BE2C (cell line): ENCODE data around the gene HOXA11.

Experiments
- DNase-seq: peaks from one replicate; pipeline ENCODE4 v3.0.0-alpha.2; 2020
- H3K27me3 ChIP-seq: fragments of 250-450 bp; sonication (Bioruptor Pico); 2 replicates; pipeline ENCODE4 v1.5.1; 2020; ENCODE audit warnings: mild to moderate bottlenecking
- H3K36me3 ChIP-seq: fragments of 250-450 bp; sonication (Bioruptor Pico); 2 replicates; pipeline ENCODE4 v1.5.1; 2020; ENCODE audit warnings: mild to moderate bottlenecking
- H3K4me1 ChIP-seq: fragments of 250-450 bp; sonication (Bioruptor Pico); 2 replicates; pipeline ENCODE4 v1.5.1; 2020
- H3K4me3 ChIP-seq: 2 replicates; pipeline ENCODE4 v1.5.1; 2011; ENCODE audit warnings: low read depth, low read length
- H3K9me3 ChIP-seq: fragments of 250-450 bp; sonication (Bioruptor Pico); 2 replicates; pipeline ENCODE4 v1.5.1; 2020
- TF ChIP-seq, protein P1 (sequence below): IDR thresholded peaks from 2 replicates; pipeline ENCODE4 v1.5.1; 2012; ENCODE audit warnings: mild to moderate bottlenecking, low read depth, low read length

Gene HOXA11

DNA sequence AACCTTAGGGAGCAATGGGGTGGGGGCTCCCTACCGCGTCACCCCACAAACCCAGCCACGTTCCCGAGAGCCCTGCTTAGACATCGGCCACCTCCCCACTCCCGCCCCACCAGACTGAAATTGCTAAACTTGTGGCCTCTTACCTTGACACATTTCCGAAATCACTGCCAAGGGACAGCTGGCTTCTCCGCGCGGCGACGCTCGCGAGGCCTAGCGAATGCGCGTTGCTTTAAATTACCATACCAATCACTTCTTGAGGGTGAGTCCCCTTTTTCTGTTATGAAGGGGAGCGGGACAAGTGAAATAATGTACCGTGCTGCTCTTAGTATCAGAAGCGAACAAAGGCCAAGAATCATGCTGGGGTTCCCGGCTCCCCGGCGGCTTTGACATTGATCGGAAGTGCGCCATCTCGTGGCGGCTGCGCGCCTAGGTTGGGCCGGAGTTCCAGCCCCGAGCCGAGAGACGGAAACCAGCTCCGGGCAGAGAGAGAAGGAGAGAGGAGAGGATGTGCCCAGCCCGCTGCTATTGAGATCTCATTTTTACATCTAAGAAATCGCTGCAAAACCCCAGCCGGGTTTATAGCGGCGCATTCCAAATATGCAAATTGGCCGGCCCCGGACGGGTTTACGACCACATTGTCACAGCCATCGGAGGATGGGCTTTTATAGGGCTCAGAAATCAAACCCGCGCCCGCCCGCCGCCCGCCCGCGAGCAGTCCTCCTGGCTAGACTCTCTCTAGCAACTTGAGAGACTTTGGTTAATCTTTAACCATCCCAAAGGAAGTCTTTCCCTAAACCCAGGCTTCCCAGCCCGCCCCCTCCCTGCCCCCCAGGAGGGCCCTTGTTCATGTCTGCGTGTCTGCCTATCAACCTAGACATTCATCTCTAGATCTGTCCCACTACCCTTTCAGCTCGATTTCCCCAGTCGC is 5.3 kb downstream of the HOXA11 start:
- H3K27me3 ChIP-seq, result peaks cover 98% of the 10 kb centered on the region
- peak; percentile 70 for DNase-seq
- H3K4me3 ChIP-seq, result no peak overlapping the region
- TF ChIP-seq, protein P1, sequence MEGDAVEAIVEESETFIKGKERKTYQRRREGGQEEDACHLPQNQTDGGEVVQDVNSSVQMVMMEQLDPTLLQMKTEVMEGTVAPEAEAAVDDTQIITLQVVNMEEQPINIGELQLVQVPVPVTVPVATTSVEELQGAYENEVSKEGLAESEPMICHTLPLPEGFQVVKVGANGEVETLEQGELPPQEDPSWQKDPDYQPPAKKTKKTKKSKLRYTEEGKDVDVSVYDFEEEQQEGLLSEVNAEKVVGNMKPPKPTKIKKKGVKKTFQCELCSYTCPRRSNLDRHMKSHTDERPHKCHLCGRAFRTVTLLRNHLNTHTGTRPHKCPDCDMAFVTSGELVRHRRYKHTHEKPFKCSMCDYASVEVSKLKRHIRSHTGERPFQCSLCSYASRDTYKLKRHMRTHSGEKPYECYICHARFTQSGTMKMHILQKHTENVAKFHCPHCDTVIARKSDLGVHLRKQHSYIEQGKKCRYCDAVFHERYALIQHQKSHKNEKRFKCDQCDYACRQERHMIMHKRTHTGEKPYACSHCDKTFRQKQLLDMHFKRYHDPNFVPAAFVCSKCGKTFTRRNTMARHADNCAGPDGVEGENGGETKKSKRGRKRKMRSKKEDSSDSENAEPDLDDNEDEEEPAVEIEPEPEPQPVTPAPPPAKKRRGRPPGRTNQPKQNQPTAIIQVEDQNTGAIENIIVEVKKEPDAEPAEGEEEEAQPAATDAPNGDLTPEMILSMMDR, result peak; percentile 84
- no peaks in the 10 kb centered on the region for H3K36me3 ChIP-seq
- no peaks in the 10 kb centered on the region for H3K4me1 ChIP-seq
- H3K9me3 ChIP-seq, result no peaks in the 10 kb centered on the region

DNA sequence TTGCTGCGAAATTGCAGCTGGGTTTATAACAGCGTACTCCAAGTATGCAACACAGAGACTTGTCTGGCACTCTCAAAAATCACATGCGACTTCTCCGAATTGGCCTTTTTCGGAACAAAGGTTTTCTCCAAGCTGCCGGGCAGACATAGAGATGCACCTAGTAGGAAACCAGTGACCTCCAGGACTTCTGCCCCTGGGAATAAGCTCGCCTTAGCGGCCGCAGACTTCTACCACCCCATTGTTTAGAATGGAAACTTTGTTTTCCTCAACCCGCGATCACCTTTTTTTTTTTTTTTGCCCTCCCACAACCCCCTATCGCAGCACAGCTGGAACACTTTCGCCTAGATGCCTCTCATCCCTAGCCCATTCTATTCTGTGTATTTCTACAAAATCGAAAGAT is 6.0 kb downstream of the HOXA11 start:
- Histone ChIP-seq H3K36me3 (no peaks in the 10 kb centered on the region), H3K4me1 (no peaks in the 10 kb centered on the region), H3K9me3 (no peaks in the 10 kb centered on the region), H3K4me3 (no peak overlapping the region), H3K27me3 (peaks cover 98% of the 10 kb centered on the region)
- TF ChIP-seq, protein P1, result no peak
- DNase-seq, result no peak

DNA sequence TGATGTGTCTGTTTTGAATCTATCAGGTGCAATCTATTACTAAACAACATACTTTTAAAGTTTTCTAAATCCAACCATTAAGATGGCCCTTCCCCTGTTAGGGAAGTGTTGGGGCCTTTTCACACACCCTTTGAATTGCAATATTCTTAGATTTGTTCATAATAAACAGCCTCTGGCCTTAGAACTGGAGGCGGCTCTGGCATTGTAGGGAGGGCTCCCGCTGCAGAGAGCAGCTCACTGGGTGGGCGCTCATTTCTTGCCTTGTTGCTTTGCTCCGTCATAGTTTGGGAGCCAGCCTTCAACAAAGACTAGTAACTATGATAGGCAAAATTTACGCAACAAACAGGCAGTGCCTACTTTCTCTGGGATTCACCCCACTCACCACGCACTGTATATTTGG is 6.7 kb downstream of the HOXA11 start:
- no peak overlapping the region for H3K4me3 ChIP-seq
- no peaks in the 10 kb centered on the region for H3K4me1 ChIP-seq
- TF ChIP-seq, protein P1, result no peak
- peaks cover 98% of the 10 kb centered on the region for H3K27me3 ChIP-seq
- H3K9me3 ChIP-seq, result no peaks in the 10 kb centered on the region
- no peaks in the 10 kb centered on the region for H3K36me3 ChIP-seq
- DNase-seq, result no peak

DNA sequence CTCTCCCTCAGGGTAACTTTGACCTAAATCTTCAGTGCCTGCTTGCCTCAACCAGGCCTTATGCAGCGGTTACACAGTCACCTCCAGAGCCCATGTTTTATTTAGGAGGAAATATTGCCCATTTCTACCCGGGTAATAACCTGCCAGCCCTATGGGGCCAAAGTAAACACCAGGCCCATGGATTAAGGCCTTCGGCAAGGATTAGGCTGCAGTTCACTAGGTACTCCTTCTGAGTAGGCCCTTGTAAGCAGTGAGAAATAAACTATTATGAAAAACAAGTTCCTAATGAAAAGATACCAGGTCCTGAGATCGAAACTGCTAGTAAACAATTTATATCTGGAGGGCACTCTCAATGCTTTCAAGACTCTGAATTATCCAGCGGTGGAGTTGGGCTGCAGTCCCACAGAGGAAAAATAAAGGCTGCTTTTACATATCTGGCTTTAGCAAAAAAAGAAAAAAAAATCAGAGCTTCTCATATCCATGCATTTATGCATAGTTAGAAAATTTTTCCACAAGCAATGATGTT is 7.2 kb downstream of the HOXA11 start:
- H3K36me3 ChIP-seq, result no peaks in the 10 kb centered on the region
- no peak for DNase-seq
- H3K4me1 ChIP-seq, result no peaks in the 10 kb centered on the region
- TF ChIP-seq, protein P1, result no peak
- peaks cover 98% of the 10 kb centered on the region for H3K27me3 ChIP-seq
- H3K4me3 ChIP-seq, result no peak overlapping the region
- H3K9me3 ChIP-seq, result no peaks in the 10 kb centered on the region; the same call in 1 of the 2 replicates

DNA sequence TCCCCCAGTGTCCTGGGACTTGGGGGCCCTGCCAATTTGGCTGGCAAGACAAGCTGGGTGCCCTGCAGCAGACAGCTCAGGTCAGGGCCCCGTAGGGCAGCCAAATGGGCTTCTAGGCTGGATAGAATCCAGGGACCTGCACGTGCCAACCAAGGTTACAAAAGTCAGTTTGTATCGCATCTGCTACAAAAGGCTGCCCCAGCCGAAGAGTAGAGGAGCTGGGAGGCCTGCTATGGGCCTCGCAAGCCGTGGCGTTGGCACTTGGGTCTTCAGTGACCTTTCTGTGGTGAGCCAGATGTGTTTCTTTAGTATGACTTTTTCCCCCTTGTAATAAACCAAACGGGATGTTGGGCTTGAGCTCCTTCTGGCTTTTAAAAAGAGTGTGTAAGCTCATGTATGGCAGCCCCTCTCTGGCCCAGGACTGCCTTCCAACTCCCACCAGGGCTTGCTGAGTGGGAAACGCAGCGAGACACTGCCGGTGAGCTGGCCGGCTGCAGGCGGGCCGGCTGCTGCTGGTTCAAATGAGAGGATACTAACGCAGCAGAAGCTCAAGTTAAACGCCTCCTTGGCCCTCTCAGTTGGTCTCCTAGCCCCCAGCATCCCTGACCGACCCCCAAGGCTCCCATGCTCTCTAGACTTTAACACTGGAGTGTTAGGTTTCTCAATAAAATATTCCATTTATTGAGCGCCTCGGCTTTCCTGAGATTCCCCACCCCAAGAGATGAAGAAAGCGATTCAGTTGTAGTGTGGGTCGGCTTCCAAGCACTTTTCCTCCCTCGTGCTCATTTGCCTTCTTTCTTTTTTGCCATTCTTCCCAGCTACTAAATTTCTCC is 7.9 kb downstream of the HOXA11 start:
- Histone ChIP-seq H3K4me1 (no peaks in the 10 kb centered on the region), H3K36me3 (no peaks in the 10 kb centered on the region), H3K4me3 (no peak overlapping the region), H3K9me3 (no peaks in the 10 kb centered on the region; the same call in 1 of the 2 replicates), H3K27me3 (peaks cover 98% of the 10 kb centered on the region)
- DNase-seq, result no peak
- TF ChIP-seq, protein P1, result no peak
